Left lung (tissue), 10 donors: ENCODE results near the gene FLT4. TPM values are rescaled to one million over a fixed set of nuclear protein-coding genes. Genes with fewer than 3 reads are reported as not detected.

ENCODE experiments used
- ATAC-seq: fragments of 200-7000 bp; cut with Tn5 transposase; one replicate; pipeline ENCODE4 v1.9.1; 2020; ENCODE audit warnings: moderate library complexity
- DNase-seq, 4 donors: peaks; one replicate each; pipeline ENCODE4 v3.0.0-alpha.2; 2013 to 2020
- H3K27ac ChIP-seq, 2 donors: fragments of 200-600 bp; sonication (generic) in 1 of 2; one replicate each; pipeline versions ENCODE4 v1.5.0 to v1.8.0; 2020 to 2021
- H3K27me3 ChIP-seq, 2 donors: fragments of 200-600 bp; sonication (generic) in 1 of 2; one replicate each; pipeline versions ENCODE4 v1.5.0 to v1.8.0; 2020 to 2021
- H3K36me3 ChIP-seq, 2 donors: fragments of 200-600 bp; sonication (generic) in 1 of 2; one replicate each; pipeline versions ENCODE4 v1.5.0 to v1.8.0; 2020 to 2021
- H3K4me1 ChIP-seq, 2 donors: fragments of 200-600 bp; one replicate each; pipeline ENCODE4 v1.8.0; 2021
- H3K4me3 ChIP-seq, 2 donors: fragments of 200-600 bp; sonication (generic) in 1 of 2; one replicate each; pipeline versions ENCODE4 v1.5.0 to v1.8.0; 2020 to 2021; ENCODE audit warnings: mild to moderate bottlenecking in 1 of 2
- H3K9me3 ChIP-seq, 2 donors: fragments of 200-600 bp; sonication (generic) in 1 of 2; one replicate each; pipeline versions ENCODE4 v1.5.0 to v1.8.0; 2020 to 2021
- CTCF ChIP-seq, 2 donors: fragments of 200-600 bp; sonication (generic) in 1 of 2; IDR thresholded peaks; one replicate each; pipeline versions ENCODE4 v1.5.0 to v1.8.0; 2021; ENCODE audit warnings: antibody characterized with exemption in 2 of 2
- intact Hi-C, 2 donors: fragments of 100-400 bp; cut with DNase I; formaldehyde crosslinking; loops; one replicate each; pipeline versions ENCODE4 v1.11.2 to v1.14.2; 2022
- polyA plus RNA-seq, 6 donors: library from polyadenylated mRNA; unstranded; fragments of 120-200 nt; gene quantifications; one replicate each; pipeline ENCODE4 v1.2.1, GENCODE V29; 2013; ENCODE audit not compliant: insufficient read length in 6 of 6
- total RNA-seq, 2 donors: library from RNA; stranded (reverse); fragmentation: NEBNext Ultra II Directional; extraction: Animal tissue kit (Norgen Biotek cat#: 25700); gene quantifications; one replicate each; pipeline ENCODE4 v1.2.1, GENCODE V29; 2021
- donor health status: DM: no; HTN: yes; CAD: no.
- donor health status: DM: no; HTN: no; CAD: no.

Gene FLT4
- total and polyA plus RNA-seq, 8 donors, result 21.7 to 48.5 (median 38.2) TPM

DNA sequence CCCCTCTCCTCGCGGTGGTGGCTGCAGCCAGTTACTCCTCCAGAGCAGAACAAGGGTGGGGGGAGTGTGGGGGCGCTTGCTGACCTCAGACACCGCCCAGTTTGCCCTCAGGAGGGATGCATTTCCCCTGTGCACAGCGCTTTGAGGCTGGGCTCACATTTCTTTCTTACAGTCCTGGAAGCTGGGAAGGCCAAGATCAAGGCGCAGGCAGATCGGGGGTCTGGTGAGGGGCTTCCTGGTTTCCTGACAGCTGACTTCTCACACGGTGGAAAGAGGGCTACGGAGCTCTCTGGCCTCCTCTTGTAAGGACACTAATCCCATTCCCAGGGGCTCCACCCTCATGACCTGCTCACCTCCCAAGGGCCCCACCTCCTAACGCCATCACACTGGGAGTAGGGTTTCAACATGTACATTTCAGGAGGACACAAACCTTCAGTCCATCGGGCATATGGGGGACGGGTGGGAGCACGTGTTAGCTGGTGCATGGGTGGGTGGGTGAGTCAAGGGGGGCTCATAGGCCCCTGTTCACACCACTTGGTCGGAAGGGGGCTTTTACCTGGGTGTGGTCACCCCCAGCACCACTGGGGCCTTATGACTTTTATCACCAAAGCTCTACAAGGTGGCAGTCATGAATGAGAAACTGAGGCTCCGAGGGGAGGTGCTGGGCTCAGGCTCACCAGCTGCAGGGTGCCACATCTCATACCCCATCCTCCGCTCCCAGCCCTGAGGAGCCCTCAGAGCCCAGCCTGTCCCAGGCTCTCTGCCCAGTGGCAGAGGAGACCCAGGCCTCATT, 50.4 kb downstream of the FLT4 start:
- no peak for TF ChIP-seq CTCF (IDR thresholded peaks at IDR 0.05)
- Histone ChIP-seq H3K9me3 (no peaks in the 10 kb centered on the region), H3K27ac (no peak overlapping the region), H3K36me3 (no peaks in the 10 kb centered on the region), H3K27me3 (no peaks in the 10 kb centered on the region), H3K4me3 (no peak overlapping the region), H3K4me1 (peaks cover 0 to 3% of the 10 kb centered on the region in 2 donors)
- no peak for ATAC-seq
- peak in 1 of 4 donors; percentile 41 for DNase-seq
- intact Hi-C loops, result no loop called here

- no peaks in the 10 kb centered on the region for H3K36me3 ChIP-seq
- intact Hi-C loops, result no loop called here
- no peaks in the 10 kb centered on the region for H3K27me3 ChIP-seq
- H3K9me3 ChIP-seq, result no peaks in the 10 kb centered on the region
- DNase-seq, result peak in 1 of 4 donors; percentile 49
- no peak overlapping the region for H3K4me3 ChIP-seq
- H3K4me1 ChIP-seq, result peaks cover 0 to 3% of the 10 kb centered on the region in 2 donors
- H3K27ac ChIP-seq, result no peak overlapping the region
- ATAC-seq, result no peak
- TF ChIP-seq CTCF (IDR thresholded peaks at IDR 0.05), result no peak
Observed at GRCh38 chr5:180598316-180598701, 51.1 kb downstream of the FLT4 start.

DNA sequence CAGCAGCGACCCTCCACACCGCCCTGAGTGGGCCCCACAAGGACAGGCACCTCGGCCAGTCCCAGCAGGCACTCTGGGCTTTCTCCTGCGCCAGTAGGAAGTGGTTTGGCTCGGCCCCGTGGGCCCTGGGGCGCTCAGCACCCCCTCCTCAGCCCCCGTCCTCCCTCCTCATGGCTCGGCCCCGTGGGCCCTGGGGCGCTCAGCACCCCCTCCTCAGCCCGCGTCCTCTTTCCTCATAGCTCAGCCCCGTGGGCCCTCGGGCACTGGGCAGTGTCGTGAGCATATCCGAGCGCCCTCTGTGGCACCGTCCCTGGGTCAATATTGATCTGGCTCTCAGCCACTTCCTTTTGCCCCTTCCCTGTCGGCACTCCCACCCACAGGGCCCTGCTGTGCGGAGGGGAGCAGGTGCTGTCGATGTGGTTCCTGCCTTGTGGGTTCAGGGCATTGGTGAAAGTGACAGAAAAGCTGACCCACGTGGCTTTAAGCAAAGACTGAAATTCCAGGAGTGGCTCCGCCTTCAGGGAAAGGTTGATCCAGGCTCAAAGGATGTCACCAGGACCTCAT, 52.6 kb downstream of the FLT4 start:
- Histone ChIP-seq H3K36me3 (no peaks in the 10 kb centered on the region), H3K4me3 (no peak overlapping the region), H3K27me3 (peaks cover under 1 to 12% of the 10 kb centered on the region in 2 donors), H3K27ac (no peak overlapping the region), H3K9me3 (no peaks in the 10 kb centered on the region), H3K4me1 (peaks cover 3 to 4% of the 10 kb centered on the region in 2 donors)
- TF ChIP-seq CTCF (IDR thresholded peaks at IDR 0.05), result no peak
- intact Hi-C loops, result no loop called here
- ATAC-seq (peak; percentile 2), DNase-seq (peak in 1 of 4 donors; percentile 60)

- Histone ChIP-seq H3K36me3 (no peaks in the 10 kb centered on the region), H3K27ac (no peak overlapping the region), H3K27me3 (peaks cover 5 to 17% of the 10 kb centered on the region in 2 donors), H3K9me3 (no peaks in the 10 kb centered on the region), H3K4me3 (no peak overlapping the region), H3K4me1 (peaks cover 3 to 10% of the 10 kb centered on the region in 2 donors)
- no peak for TF ChIP-seq CTCF (IDR thresholded peaks at IDR 0.05)
- DNase-seq (peak in 1 of 4 donors; percentile 70), ATAC-seq (no peak)
- intact Hi-C loops, result no loop called here
Observed at GRCh38 chr5:180596115-180596667, 53.2 kb downstream of the FLT4 start.
